ENCODE data around the gene SH3RF2. TPM values are rescaled to one million over a fixed set of nuclear protein-coding genes. Genes with fewer than 3 reads are reported as not detected.

Gene SH3RF2
- total and polyA plus RNA-seq, 2 donors (not counting 3 experiments of a cell fraction or from before 2014, with no cell fraction given) = 0.54 to 0.84 TPM

GRCh38 chr5:145979270-145980223 lies 43.2 kb downstream of the SH3RF2 start:
- ChIA-PET CTCF (interaction anchor here (1.0 to 2.6 kb wide), 4 partner anchors 11 to 1776 kb away, joined by 3 to 12 read pairs (median 4); no protein-coding TSS in a partner anchor), POLR2A (no interaction called here)
- no peak overlapping the region for H3K4me3 ChIP-seq (replicated peaks in 1 of 3; ENCODE audit: insufficient read depth in 1 of 3, low read depth in 1 of 3, low read length in 3 of 3)
- no peak overlapping the region for H2AFZ ChIP-seq (ENCODE audit: low read depth, low read length)
- no peaks in the 10 kb centered on the region for H4K20me1 ChIP-seq (replicated peaks; ENCODE audit: control insufficient read depth, extremely low read depth, insufficient read depth, low read length)
- no peak overlapping the region for H3K9ac ChIP-seq (replicated peaks; ENCODE audit: extremely low read depth, insufficient read depth, low read length)
- H3K9me3 ChIP-seq (replicated peaks; ENCODE audit: control insufficient read depth, insufficient read depth, low read length) = no peaks in the 10 kb centered on the region
- no peak for FAIRE-seq
- no peaks in the 10 kb centered on the region for H3K79me2 ChIP-seq (ENCODE audit: control insufficient read depth, insufficient read depth, low read length)
- peaks cover 0 to 3% of the 10 kb centered on the region in 2 experiments for H3K27me3 ChIP-seq (ENCODE audit: control insufficient read depth in 2 of 2, insufficient read depth in 2 of 2, low read length in 2 of 2)
- H3K27ac ChIP-seq (ENCODE audit: insufficient read depth, low read depth, low read length) = no peak overlapping the region
- intact Hi-C loops (cut with micrococcal nuclease) (loop anchor here (5.0 kb wide), 1 partner anchor 122 kb away; no protein-coding TSS in a partner anchor), dilution Hi-C loops (cut with MboI; ENCODE audit: extremely low pct_ligation_motif_present, low sequenced_read_pairs) (no loop called here)
- H3K4me1 ChIP-seq (ENCODE audit: control insufficient read depth, extremely low read depth, insufficient read depth, low read length) = peaks cover 20% of the 10 kb centered on the region
- no peaks in the 10 kb centered on the region for H3K9me1 ChIP-seq (replicated peaks; ENCODE audit: control insufficient read depth, extremely low read depth, insufficient read depth, low read length)
- no TSS peak for BruUV-seq (replicated peaks)
- TF ChIP-seq MYC (IDR thresholded peaks at IDR 0.05; ENCODE audit: low read depth, low read length) (no peak), GATA2 (IDR thresholded peaks at IDR 0.05; ENCODE audit: insufficient read depth, insufficient read length, low read depth, low read length) (no peak), MAX (IDR thresholded peaks at IDR 0.05; ENCODE audit: insufficient read depth, insufficient read length) (no peak), FOS (IDR thresholded peaks at IDR 0.05; ENCODE audit: borderline replicate concordance, insufficient read depth, low read length) (no peak), POLR2A (IDR thresholded peaks at IDR 0.05; ENCODE audit: low read depth, low read length) (no peak), JUN (IDR thresholded peaks at IDR 0.05; ENCODE audit: borderline replicate concordance, insufficient read depth, insufficient read length, low read depth) (no peak)
- TF ChIP-seq, protein P1, sequence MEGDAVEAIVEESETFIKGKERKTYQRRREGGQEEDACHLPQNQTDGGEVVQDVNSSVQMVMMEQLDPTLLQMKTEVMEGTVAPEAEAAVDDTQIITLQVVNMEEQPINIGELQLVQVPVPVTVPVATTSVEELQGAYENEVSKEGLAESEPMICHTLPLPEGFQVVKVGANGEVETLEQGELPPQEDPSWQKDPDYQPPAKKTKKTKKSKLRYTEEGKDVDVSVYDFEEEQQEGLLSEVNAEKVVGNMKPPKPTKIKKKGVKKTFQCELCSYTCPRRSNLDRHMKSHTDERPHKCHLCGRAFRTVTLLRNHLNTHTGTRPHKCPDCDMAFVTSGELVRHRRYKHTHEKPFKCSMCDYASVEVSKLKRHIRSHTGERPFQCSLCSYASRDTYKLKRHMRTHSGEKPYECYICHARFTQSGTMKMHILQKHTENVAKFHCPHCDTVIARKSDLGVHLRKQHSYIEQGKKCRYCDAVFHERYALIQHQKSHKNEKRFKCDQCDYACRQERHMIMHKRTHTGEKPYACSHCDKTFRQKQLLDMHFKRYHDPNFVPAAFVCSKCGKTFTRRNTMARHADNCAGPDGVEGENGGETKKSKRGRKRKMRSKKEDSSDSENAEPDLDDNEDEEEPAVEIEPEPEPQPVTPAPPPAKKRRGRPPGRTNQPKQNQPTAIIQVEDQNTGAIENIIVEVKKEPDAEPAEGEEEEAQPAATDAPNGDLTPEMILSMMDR (IDR thresholded peaks at IDR 0.05; ENCODE audit: extremely low read depth in 1 of 2, insufficient read depth in 1 of 2, low read depth in 1 of 2, low read length in 2 of 2) = no peak
- H3K4me2 ChIP-seq (ENCODE audit: insufficient read depth, low read length) = no peak overlapping the region
- no peaks in the 10 kb centered on the region for H3K36me3 ChIP-seq (ENCODE audit: control insufficient read depth in 2 of 2, extremely low read depth in 1 of 2, insufficient read depth in 2 of 2, low read length in 2 of 2)
- DNase-seq (ENCODE audit: low read depth, low spot score) = no peak
